Tibial artery (tissue), 4 donors: Measurements from ENCODE around the gene KDM2B.
A peak's percentile ranks its signal among the peaks of the same experiment; 100 is the strongest.

Source experiments
- DNase-seq, 2 donors: peaks; one replicate each; pipeline ENCODE4 v3.0.0-alpha.2; 2019
- H3K27ac ChIP-seq, 2 donors: fragments of 200-600 bp; sonication (generic) in 1 of 2; 1 replicate in 1 of 2; 2 replicates in 1 of 2; pipeline ENCODE4 v1.5.1; 2018 to 2019; ENCODE audit warnings: mild to moderate bottlenecking in 1 of 2
- H3K27me3 ChIP-seq, 2 donors: fragments of 200-600 bp; sonication (generic) in 1 of 2; one replicate each; pipeline versions ENCODE4 v1.5.1 to v1.6.0; 2016 to 2019
- H3K36me3 ChIP-seq, 3 donors: fragments of 200-600 bp; sonication (generic) in 2 of 3; one replicate each; pipeline ENCODE4 v1.5.1; 2016 to 2019; ENCODE audit warnings: mild to moderate bottlenecking in 2 of 3
- H3K4me1 ChIP-seq, 4 donors: fragments of 200-600 bp; sonication (generic) in 2 of 4; 1 replicate in 3 of 4; 2 replicates in 1 of 4; pipeline ENCODE4 v1.5.1; 2016 to 2019
- H3K4me3 ChIP-seq, 2 donors: fragments of 200-600 bp; sonication (generic) in 1 of 2; 1 replicate in 1 of 2; 2 replicates in 1 of 2; pipeline ENCODE4 v1.5.1; 2018 to 2019; ENCODE audit warnings: mild to moderate bottlenecking in 2 of 2
- H3K9me3 ChIP-seq, 3 donors: fragments of 200-600 bp; sonication (generic) in 1 of 3; one replicate each; pipeline ENCODE4 v1.5.1; 2016 to 2019
- intact Hi-C: fragments of 100-400 bp; cut with DNase I; formaldehyde crosslinking; loops from one replicate; pipeline ENCODE4 v1.15.0; 2023; ENCODE audit warnings: low total_unique reads
- TF ChIP-seq, protein P1 (sequence below), 2 experiments: fragments of 200-600 bp in 1 of 2; fragments of 450-650 bp in 1 of 2; IDR thresholded peaks; one replicate each; pipeline ENCODE4 v1.5.1; 2017 to 2019; ENCODE audit warnings: antibody characterized with exemption in 2 of 2, mild to moderate bottlenecking in 1 of 2, moderate library complexity in 1 of 2

Gene KDM2B

GRCh38 chr12:121467638-121468498, 113.0 kb downstream of the KDM2B start:
- Histone ChIP-seq H3K9me3 (no peaks in the 10 kb centered on the region), H3K36me3 (no peaks in the 10 kb centered on the region), H3K4me3 (peak overlapping the region; percentile 55 to 76), H3K27ac (peak overlapping the region; percentile 23 to 60), H3K27me3 (no peaks in the 10 kb centered on the region), H3K4me1 (peaks cover 0 to 19% (median 13%) of the 10 kb centered on the region in 4 donors)
- intact Hi-C loops, result no loop called here
- TF ChIP-seq, protein P1, sequence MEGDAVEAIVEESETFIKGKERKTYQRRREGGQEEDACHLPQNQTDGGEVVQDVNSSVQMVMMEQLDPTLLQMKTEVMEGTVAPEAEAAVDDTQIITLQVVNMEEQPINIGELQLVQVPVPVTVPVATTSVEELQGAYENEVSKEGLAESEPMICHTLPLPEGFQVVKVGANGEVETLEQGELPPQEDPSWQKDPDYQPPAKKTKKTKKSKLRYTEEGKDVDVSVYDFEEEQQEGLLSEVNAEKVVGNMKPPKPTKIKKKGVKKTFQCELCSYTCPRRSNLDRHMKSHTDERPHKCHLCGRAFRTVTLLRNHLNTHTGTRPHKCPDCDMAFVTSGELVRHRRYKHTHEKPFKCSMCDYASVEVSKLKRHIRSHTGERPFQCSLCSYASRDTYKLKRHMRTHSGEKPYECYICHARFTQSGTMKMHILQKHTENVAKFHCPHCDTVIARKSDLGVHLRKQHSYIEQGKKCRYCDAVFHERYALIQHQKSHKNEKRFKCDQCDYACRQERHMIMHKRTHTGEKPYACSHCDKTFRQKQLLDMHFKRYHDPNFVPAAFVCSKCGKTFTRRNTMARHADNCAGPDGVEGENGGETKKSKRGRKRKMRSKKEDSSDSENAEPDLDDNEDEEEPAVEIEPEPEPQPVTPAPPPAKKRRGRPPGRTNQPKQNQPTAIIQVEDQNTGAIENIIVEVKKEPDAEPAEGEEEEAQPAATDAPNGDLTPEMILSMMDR (IDR thresholded peaks at IDR 0.05), result no peak
- DNase-seq, result peak in 1 of 2 donors; percentile 71

- no peaks in the 10 kb centered on the region for H3K27me3 ChIP-seq
- peaks cover 0 to 19% (median 13%) of the 10 kb centered on the region in 4 donors for H3K4me1 ChIP-seq
- no peaks in the 10 kb centered on the region for H3K36me3 ChIP-seq
- peak; percentile 86 to 94 for DNase-seq
- H3K9me3 ChIP-seq, result no peaks in the 10 kb centered on the region
- TF ChIP-seq, protein P1 (IDR thresholded peaks at IDR 0.05), result no peak
- peak overlapping the region; percentile 55 to 76 for H3K4me3 ChIP-seq
- H3K27ac ChIP-seq, result peak overlapping the region; percentile 61 to 80
- intact Hi-C loops, result no loop called here
Observed at GRCh38 chr12:121466794-121467637, 113.8 kb downstream of the KDM2B start.

DNA sequence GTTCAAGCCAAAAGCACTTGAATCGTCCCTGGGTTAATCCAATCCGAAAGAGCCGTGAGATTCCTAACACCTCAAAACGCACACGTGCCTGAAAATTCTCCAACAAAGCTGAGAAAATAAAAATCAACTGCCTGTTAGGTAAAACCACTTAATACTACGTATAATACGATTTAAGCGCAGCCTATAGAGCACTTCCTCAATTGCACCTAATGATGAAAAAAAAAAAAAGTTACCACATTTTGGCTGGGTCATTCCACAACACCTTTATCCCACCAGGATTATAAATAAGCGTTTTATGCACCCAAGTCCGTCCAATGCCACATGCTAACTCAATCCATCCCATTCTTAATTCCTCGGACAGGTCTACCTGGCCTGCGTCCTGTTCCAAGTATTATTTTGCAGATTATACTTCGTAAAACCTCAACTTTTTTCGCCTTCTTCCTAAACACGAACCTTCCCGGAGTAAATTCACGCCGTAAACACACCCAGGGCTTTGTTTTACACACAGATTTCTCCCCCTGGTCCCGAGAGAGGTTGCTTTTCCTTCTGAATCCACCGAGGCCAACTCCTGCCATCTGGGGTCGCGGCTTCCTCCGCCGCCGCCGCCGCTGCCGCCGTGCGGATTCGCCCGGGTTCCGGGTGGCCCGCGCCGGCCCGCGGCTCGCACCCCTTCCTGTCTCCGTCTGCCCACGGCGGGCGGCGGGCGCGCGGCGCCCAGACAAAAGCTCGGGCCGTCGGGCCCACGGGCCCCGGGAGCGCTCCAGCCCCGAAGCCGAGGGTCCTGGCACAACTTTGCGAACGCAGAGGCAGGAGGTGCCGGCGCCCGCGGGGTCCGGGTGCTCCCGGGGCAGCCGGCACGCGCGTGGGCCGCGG, 114.7 kb downstream of the KDM2B start:
- Histone ChIP-seq H3K4me3 (peak overlapping the region; percentile 55 to 76), H3K27me3 (no peaks in the 10 kb centered on the region), H3K36me3 (no peaks in the 10 kb centered on the region), H3K27ac (peak overlapping the region in 1 of 2 donors; percentile 80), H3K4me1 (peaks cover 0 to 19% (median 13%) of the 10 kb centered on the region in 4 donors), H3K9me3 (no peaks in the 10 kb centered on the region)
- TF ChIP-seq, protein P1 (IDR thresholded peaks at IDR 0.05), result no peak
- no peak for DNase-seq
- intact Hi-C loops, result no loop called here

GRCh38 chr12:121464331-121464730, 116.5 kb downstream of the KDM2B start:
- H3K4me3 ChIP-seq, result no peak overlapping the region
- no peaks in the 10 kb centered on the region for H3K27me3 ChIP-seq
- DNase-seq, result no peak
- TF ChIP-seq, protein P1 (IDR thresholded peaks at IDR 0.05), result no peak
- H3K4me1 ChIP-seq, result peaks cover 0 to 19% (median 13%) of the 10 kb centered on the region in 4 donors
- intact Hi-C loops, result no loop called here
- H3K9me3 ChIP-seq, result no peaks in the 10 kb centered on the region
- H3K27ac ChIP-seq, result no peak overlapping the region
- no peaks in the 10 kb centered on the region for H3K36me3 ChIP-seq

- H3K27ac ChIP-seq, result no peak overlapping the region
- TF ChIP-seq, protein P1 (IDR thresholded peaks at IDR 0.05), result no peak
- intact Hi-C loops, result no loop called here
- no peaks in the 10 kb centered on the region for H3K9me3 ChIP-seq
- peaks cover 0 to 8% (median 4%) of the 10 kb centered on the region in 4 donors for H3K4me1 ChIP-seq
- DNase-seq, result no peak
- no peaks in the 10 kb centered on the region for H3K27me3 ChIP-seq
- no peaks in the 10 kb centered on the region for H3K36me3 ChIP-seq
- no peak overlapping the region for H3K4me3 ChIP-seq
Observed at GRCh38 chr12:121461048-121461447, 119.8 kb downstream of the KDM2B start.
